ENCODE data around the gene FAF1. TPM values are rescaled to one million over a fixed set of nuclear protein-coding genes. Genes with fewer than 3 reads are reported as not detected.
"Not testable (repeated sequence)": the region's sequence is repeated elsewhere in the genome, so short reads cannot be mapped to it uniquely, and the experiment has no call there.

Gene FAF1
- total RNA-seq, 1 experiment from 2014 or later: 73.2 TPM

GRCh38 chr1:50766688-50767087, 193.4 kb downstream of the FAF1 start (continued):
- TF ChIP-seq FOSL1 (IDR thresholded peaks at IDR 0.05; ENCODE audit: low read depth) (no peak), ATF3 (IDR thresholded peaks at IDR 0.05) (no peak), EZH2phosphoT487 (IDR thresholded peaks at IDR 0.05; ENCODE audit: borderline replicate concordance) (no peak), CEBPB (IDR thresholded peaks at IDR 0.05; ENCODE audit: low read depth) (no peak), JUND (IDR thresholded peaks at IDR 0.05) (no peak), ZNF274 (IDR thresholded peaks at IDR 0.05; ENCODE audit: low read depth, low read length) (no peak), RAD21 (IDR thresholded peaks at IDR 0.05; ENCODE audit: low read depth) (no peak), ELF1 (IDR thresholded peaks at IDR 0.05; ENCODE audit: borderline replicate concordance, low read depth) (no peak), SRF (IDR thresholded peaks at IDR 0.05; ENCODE audit: low read depth) (no peak), POLR2AphosphoS5 (IDR thresholded peaks at IDR 0.05; ENCODE audit: low read depth, low read length) (no peak)

GRCh38 chr1:50756543-50756942, 203.5 kb downstream of the FAF1 start:
- H2AFZ ChIP-seq (ENCODE audit: low read depth, low read length, poor library complexity, severe bottlenecking); H3K36me3 ChIP-seq (ENCODE audit: control insufficient read depth in 1 of 2, insufficient read depth in 2 of 2, low read length in 2 of 2); POLR2A ChIA-PET; H3K4me3 ChIP-seq (replicated peaks in 1 of 2; ENCODE audit: low read depth in 1 of 2, low read length in 2 of 2); ATAC-seq; H3K9me2 ChIP-seq (ENCODE audit: insufficient read depth); H3K27me3 ChIP-seq (ENCODE audit: insufficient read depth, low read length); H3K27ac ChIP-seq (ENCODE audit: low read depth, low read length); DNase-seq (ENCODE audit: low read depth, low spot score); H3K9me3 ChIP-seq (ENCODE audit: control insufficient read depth in 1 of 2, insufficient read depth in 1 of 2, low read depth in 1 of 2, low read length in 2 of 2); H3K79me2 ChIP-seq (ENCODE audit: insufficient read depth, low read length); H3K4me2 ChIP-seq (ENCODE audit: low read length); RAD21 ChIA-PET (ENCODE audit: low non-redundant PET in 1 of 2, low total read pairs in 2 of 2, uncharacterized antibody in 2 of 2, unreplicated experiment in 2 of 2); CTCF ChIA-PET; H4K20me1 ChIP-seq (ENCODE audit: insufficient read depth); H3K4me1 ChIP-seq (ENCODE audit: control insufficient read depth in 1 of 2, insufficient read depth in 2 of 2, low read length in 2 of 2); BruUV-seq (replicated peaks); H3K9ac ChIP-seq (ENCODE audit: low read length): not testable (repeated sequence)
- intact Hi-C loops (cut with micrococcal nuclease): loop anchor here (10.0 kb wide), 1 partner anchor 538 kb away; no protein-coding TSS in a partner anchor

- H3K9ac ChIP-seq (ENCODE audit: low read length); H3K36me3 ChIP-seq (ENCODE audit: control insufficient read depth in 1 of 2, insufficient read depth in 2 of 2, low read length in 2 of 2); RAD21 ChIA-PET (ENCODE audit: low non-redundant PET in 1 of 2, low total read pairs in 2 of 2, uncharacterized antibody in 2 of 2, unreplicated experiment in 2 of 2); H3K4me2 ChIP-seq (ENCODE audit: low read length); H2AFZ ChIP-seq (ENCODE audit: low read depth, low read length, poor library complexity, severe bottlenecking); CTCF ChIA-PET; H3K27ac ChIP-seq (ENCODE audit: low read depth, low read length); H3K9me2 ChIP-seq (ENCODE audit: insufficient read depth); DNase-seq (ENCODE audit: low read depth, low spot score); H3K4me3 ChIP-seq (replicated peaks in 1 of 2; ENCODE audit: low read depth in 1 of 2, low read length in 2 of 2); H3K4me1 ChIP-seq (ENCODE audit: control insufficient read depth in 1 of 2, insufficient read depth in 2 of 2, low read length in 2 of 2); H3K9me3 ChIP-seq (ENCODE audit: control insufficient read depth in 1 of 2, insufficient read depth in 1 of 2, low read depth in 1 of 2, low read length in 2 of 2); BruUV-seq (replicated peaks); H3K27me3 ChIP-seq (ENCODE audit: insufficient read depth, low read length); H4K20me1 ChIP-seq (ENCODE audit: insufficient read depth); ATAC-seq; H3K79me2 ChIP-seq (ENCODE audit: insufficient read depth, low read length); POLR2A ChIA-PET: not testable (repeated sequence)
- intact Hi-C loops (cut with micrococcal nuclease): loop anchor here (10.0 kb wide), 1 partner anchor 540 kb away; no protein-coding TSS in a partner anchor
Observed at GRCh38 chr1:50754764-50755163, 205.3 kb downstream of the FAF1 start.
